OCI-LY3 (cell line): ENCODE data around the gene STH.

Experiments used
- CTCF ChIP-seq: fragments of 200-600, 300-600 bp; sonication (generic); IDR thresholded peaks from 2 replicates; pipeline ENCODE4 v1.5.1; 2014; ENCODE audit warnings: antibody characterized with exemption, low read length, low read depth
- EZH2phosphoT487 ChIP-seq: fragments of 200-600 bp; shearing (Covaris generic); IDR thresholded peaks from 2 replicates; pipeline ENCODE4 v1.6.1; 2018; ENCODE audit warnings: antibody characterized with exemption, mixed run types, low read depth

GRCh38 chr17:45990886-45991285 lies 8.2 kb upstream of the STH start:
- 0 out of 2 replicates have a peak, but pooled peaks have one; percentile 3 for TF ChIP-seq CTCF
- TF ChIP-seq EZH2phosphoT487 = no peak
